ENCODE results near the gene CD7.
"Not testable (repeated sequence)": the region's sequence is repeated elsewhere in the genome, so short reads cannot be mapped to it uniquely, and the experiment has no call there.

The CD7 gene

GRCh38 chr17:82350182-82351030 lies 33.0 kb upstream of the CD7 start:
- no peak overlapping the region for H3K27ac ChIP-seq (ENCODE audit: poor library complexity, severe bottlenecking)
- no peaks in the 10 kb centered on the region for H3K9me3 ChIP-seq (ENCODE audit: severe bottlenecking)
- no peaks in the 10 kb centered on the region for H3K27me3 ChIP-seq (ENCODE audit: insufficient read depth, poor library complexity, severe bottlenecking)
- no peak for TF ChIP-seq CTCF (IDR thresholded peaks at IDR 0.05; ENCODE audit: poor library complexity, severe bottlenecking)
- H3K4me3 ChIP-seq (ENCODE audit: severe bottlenecking) = no peak overlapping the region
- ATAC-seq (ENCODE audit: low read depth) = no peak
- H3K4me1 ChIP-seq (ENCODE audit: insufficient read depth, poor library complexity, severe bottlenecking) = peaks cover 1% of the 10 kb centered on the region
- H3K36me3 ChIP-seq (ENCODE audit: low read depth) = no peaks in the 10 kb centered on the region
- DNase-seq (ENCODE audit: low spot score) = no peak

- no peaks in the 10 kb centered on the region for H3K4me1 ChIP-seq (ENCODE audit: insufficient read depth, poor library complexity, severe bottlenecking)
- H3K27ac ChIP-seq (ENCODE audit: poor library complexity, severe bottlenecking) = no peak overlapping the region
- H3K27me3 ChIP-seq (ENCODE audit: insufficient read depth, poor library complexity, severe bottlenecking) = no peaks in the 10 kb centered on the region
- H3K4me3 ChIP-seq (ENCODE audit: severe bottlenecking) = no peak overlapping the region
- no peak for TF ChIP-seq CTCF (IDR thresholded peaks at IDR 0.05; ENCODE audit: poor library complexity, severe bottlenecking)
- no peaks in the 10 kb centered on the region for H3K9me3 ChIP-seq (ENCODE audit: severe bottlenecking)
- DNase-seq (ENCODE audit: low spot score) (no peak), ATAC-seq (ENCODE audit: low read depth) (no peak)
- no peaks in the 10 kb centered on the region for H3K36me3 ChIP-seq (ENCODE audit: low read depth)
Measured at GRCh38 chr17:82349287-82349701, 31.9 kb upstream of the CD7 start.

GRCh38 chr17:82348866-82349265 lies 31.5 kb upstream of the CD7 start:
- H3K9me3 ChIP-seq (ENCODE audit: severe bottlenecking) = no peaks in the 10 kb centered on the region
- ATAC-seq (ENCODE audit: low read depth) (no peak), DNase-seq (ENCODE audit: low spot score) (no peak)
- H3K4me3 ChIP-seq (ENCODE audit: severe bottlenecking) = no peak overlapping the region
- H3K27ac ChIP-seq (ENCODE audit: poor library complexity, severe bottlenecking) = no peak overlapping the region
- H3K27me3 ChIP-seq (ENCODE audit: insufficient read depth, poor library complexity, severe bottlenecking) = no peaks in the 10 kb centered on the region
- H3K4me1 ChIP-seq (ENCODE audit: insufficient read depth, poor library complexity, severe bottlenecking) = no peaks in the 10 kb centered on the region
- H3K36me3 ChIP-seq (ENCODE audit: low read depth) = no peaks in the 10 kb centered on the region
- TF ChIP-seq CTCF (IDR thresholded peaks at IDR 0.05; ENCODE audit: poor library complexity, severe bottlenecking) = no peak

- Histone ChIP-seq H3K4me1 (ENCODE audit: insufficient read depth, poor library complexity, severe bottlenecking) (no peaks in the 10 kb centered on the region), H3K9me3 (ENCODE audit: severe bottlenecking) (no peaks in the 10 kb centered on the region), H3K36me3 (ENCODE audit: low read depth) (no peaks in the 10 kb centered on the region), H3K27me3 (ENCODE audit: insufficient read depth, poor library complexity, severe bottlenecking) (no peaks in the 10 kb centered on the region), H3K4me3 (ENCODE audit: severe bottlenecking) (no peak overlapping the region), H3K27ac (ENCODE audit: poor library complexity, severe bottlenecking) (no peak overlapping the region)
- no peak for DNase-seq (ENCODE audit: low spot score)
- no peak for TF ChIP-seq CTCF (IDR thresholded peaks at IDR 0.05; ENCODE audit: poor library complexity, severe bottlenecking)
- ATAC-seq (ENCODE audit: low read depth) = no peak
Measured at GRCh38 chr17:82348434-82348833, 31.0 kb upstream of the CD7 start.

- H3K4me3 ChIP-seq (ENCODE audit: severe bottlenecking); DNase-seq (ENCODE audit: low spot score); H3K27ac ChIP-seq (ENCODE audit: poor library complexity, severe bottlenecking); ATAC-seq (ENCODE audit: low read depth); H3K36me3 ChIP-seq (ENCODE audit: low read depth); H3K27me3 ChIP-seq (ENCODE audit: insufficient read depth, poor library complexity, severe bottlenecking); H3K9me3 ChIP-seq (ENCODE audit: severe bottlenecking); H3K4me1 ChIP-seq (ENCODE audit: insufficient read depth, poor library complexity, severe bottlenecking): not testable (repeated sequence)
Measured at GRCh38 chr17:82347994-82348393, 30.6 kb upstream of the CD7 start.
